ENCODE data around the gene TMEM247. TPM values are rescaled to one million over a fixed set of nuclear protein-coding genes. Genes with fewer than 3 reads are reported as not detected.
A peak's percentile ranks its signal among the peaks of the same experiment; 100 is the strongest.

The TMEM247 gene
- total and polyA plus RNA-seq, 2 of the 8 experiments (the other 6 are each of a cell fraction or from before 2014, with no cell fraction given), result not detected

DNA sequence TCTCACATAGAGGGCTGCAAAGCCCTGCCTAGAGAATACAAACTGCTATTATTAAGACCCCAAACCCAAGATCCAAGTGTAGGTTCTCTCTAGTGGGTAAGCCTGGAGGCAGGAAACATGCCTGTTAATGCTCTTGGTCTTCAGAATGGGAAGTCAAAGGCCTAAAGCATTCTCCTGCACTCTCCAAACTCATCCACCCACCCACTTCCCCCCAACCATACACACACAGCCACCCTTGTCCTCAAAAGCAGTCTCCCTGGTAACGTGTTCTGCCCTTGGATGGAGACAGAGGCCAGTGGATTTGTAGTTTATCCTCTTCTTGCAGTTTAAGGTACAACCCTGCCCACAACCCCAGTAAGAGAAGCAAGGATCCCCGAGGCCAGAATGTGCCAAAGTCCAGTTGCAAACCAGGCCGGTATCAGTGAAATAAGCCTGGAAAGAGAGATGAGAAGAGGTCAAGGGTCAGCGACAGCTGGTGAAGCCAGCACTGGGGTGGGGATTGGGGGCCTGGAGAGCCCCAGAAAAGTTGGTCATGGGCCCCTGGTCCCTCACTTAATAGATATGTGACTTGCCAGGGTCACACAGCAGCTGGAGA lies 23.0 kb downstream of the TMEM247 start:
- Histone ChIP-seq H2BK5ac (ENCODE audit: low read depth, low read length) (no peak overlapping the region), H2BK20ac (ENCODE audit: low read length) (no peak overlapping the region), H4K20me1 (replicated peaks in 1 of 2; ENCODE audit: control insufficient read depth in 1 of 2, insufficient read depth in 2 of 2, low read length in 2 of 2) (no peaks in the 10 kb centered on the region), H2AFZ (ENCODE audit: low read length) (no peak overlapping the region), H3K4ac (replicated peaks; ENCODE audit: insufficient read length, low read depth, low read length) (no peak overlapping the region), H3K23me2 (ENCODE audit: low read depth, low read length) (peaks cover 8% of the 10 kb centered on the region), H3K18ac (ENCODE audit: extremely low read depth, low read length) (no peak overlapping the region), H3K27ac (ENCODE audit: low read depth, low read length) (no peak overlapping the region), H3K4me1 (replicated peaks in 1 of 4; ENCODE audit: control insufficient read depth in 3 of 4, insufficient read depth in 4 of 4, low read length in 3 of 4) (peaks cover 0 to 7% (median 4%) of the 10 kb centered on the region in 4 experiments; a peak in 3 of 7 replicates), H3K4me2 (ENCODE audit: insufficient read depth in 1 of 2, low read depth in 2 of 2, low read length in 2 of 2) (no peak overlapping the region), H3K23ac (ENCODE audit: insufficient read length) (no peak overlapping the region), H3K27me3 (replicated peaks in 1 of 4; ENCODE audit: control insufficient read depth in 3 of 4, extremely low read depth in 1 of 4, insufficient read depth in 3 of 4, low read length in 3 of 4) (peaks cover 0 to 14% (median 3%) of the 10 kb centered on the region in 4 experiments; a peak in 5 of 7 replicates), H3K9me3 (ENCODE audit: insufficient read depth in 2 of 2, low read depth in 1 of 2, low read length in 1 of 2) (no peaks in the 10 kb centered on the region), H3K56ac (replicated peaks; ENCODE audit: insufficient read length, low read depth, low read length) (no peak overlapping the region), H4K91ac (replicated peaks; ENCODE audit: insufficient read length, low read length) (no peak overlapping the region), H2BK120ac (replicated peaks; ENCODE audit: low read depth, low read length) (no peak overlapping the region), H3K79me1 (ENCODE audit: low read depth, low read length) (no peaks in the 10 kb centered on the region), H4K5ac (ENCODE audit: insufficient read length, low read depth, low read length) (no peak overlapping the region), H3K79me2 (ENCODE audit: control insufficient read depth in 1 of 2, insufficient read depth in 2 of 2, low read length in 2 of 2) (no peaks in the 10 kb centered on the region), H2AK5ac (ENCODE audit: low read depth, low read length) (no peak overlapping the region), H2BK15ac (ENCODE audit: low read length) (no peak overlapping the region), H3K9ac (replicated peaks in 1 of 4; ENCODE audit: extremely low read depth in 1 of 4, low read depth in 3 of 4, low read length in 3 of 4) (no peak overlapping the region), H3K4me3 (ENCODE audit: extremely low read depth in 1 of 4, insufficient read depth in 2 of 4, low read depth in 3 of 4, low read length in 4 of 4) (no peak overlapping the region), H4K8ac (ENCODE audit: extremely low read depth, insufficient read depth, low read length) (no peak overlapping the region), H3K14ac (ENCODE audit: insufficient read length) (no peak overlapping the region), H3K36me3 (ENCODE audit: control insufficient read depth in 2 of 4, insufficient read depth in 4 of 4, low read length in 3 of 4) (no peaks in the 10 kb centered on the region), H2BK12ac (ENCODE audit: low read depth, low read length) (no peak overlapping the region)
- DNase-seq (ENCODE audit: low read depth in 1 of 2, low spot score in 2 of 2), result peak in 1 of 2 experiments; percentile 24
- no peak for TF ChIP-seq TAF1 (IDR thresholded peaks at IDR 0.05; ENCODE audit: low read depth, low read length)
- TF ChIP-seq GTF2F1 (IDR thresholded peaks at IDR 0.05; ENCODE audit: borderline replicate concordance, low read depth, low read length), result no peak
- no peak for TF ChIP-seq RFX5 (IDR thresholded peaks at IDR 0.05; ENCODE audit: borderline replicate concordance, low read depth, low read length)
- POLR2A ChIA-PET (ENCODE audit: partially characterized antibody), result no interaction called here
- WGBS, 2 experiments (ENCODE audit: extremely low coverage in 1 of 2, insufficient coverage in 1 of 2, insufficient read length in 1 of 2, insufficient replicate concordance in 2 of 2, low coverage in 1 of 2, low lambda C conversion rate in 2 of 2, missing lambda C conversion rate in 1 of 2), result 81% methylated on average over 4 of the region's 4 CpGs; no CpG with 5 or more reads in 1 of the 2 experiments
- CTCF ChIA-PET (ENCODE audit: partially characterized antibody), result interaction anchor here (1.2 to 1.8 kb wide), 3 partner anchors 41 to 74 kb away, joined by 3 to 6 read pairs (median 5); no protein-coding TSS in a partner anchor
- no peak for FAIRE-seq

Measured in H1 (cell line).